Measurements from ENCODE around the gene PARD3B. TPM values are rescaled to one million over a fixed set of nuclear protein-coding genes. Genes with fewer than 3 reads are reported as not detected.

Gene PARD3B
- total RNA-seq, 2 donors from 2014 or later: 14.7 to 25.0 TPM

DNA sequence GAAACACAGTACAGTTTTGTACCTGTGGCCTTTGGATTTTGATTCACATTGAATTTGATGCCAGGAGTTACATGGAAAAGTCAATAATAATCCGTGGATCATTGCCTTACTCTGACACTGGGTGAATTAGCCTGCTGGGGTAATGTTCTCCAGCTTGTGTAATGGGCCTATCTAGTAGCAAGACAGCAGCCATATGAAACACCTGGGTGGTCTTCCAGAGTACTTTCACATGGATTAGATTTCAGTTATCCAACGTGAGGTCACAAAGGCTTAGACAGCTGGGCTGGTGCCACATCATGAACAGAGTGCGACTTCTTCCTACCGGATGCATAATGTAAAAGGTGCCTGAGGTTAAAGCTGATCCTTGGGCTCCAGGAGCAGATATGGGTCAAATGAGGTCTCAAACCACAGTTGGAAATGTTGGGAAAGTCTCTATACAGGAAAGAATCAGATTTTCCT lies 486.8 kb downstream of the PARD3B start:
- Histone ChIP-seq H3K27me3 (replicated peaks; ENCODE audit: insufficient read depth) (no peaks in the 10 kb centered on the region), H3K36me3 (no peaks in the 10 kb centered on the region), H3K4me1 (replicated peaks) (no peaks in the 10 kb centered on the region), H3K9me3 (no peaks in the 10 kb centered on the region), H3K4me3 (no peak overlapping the region), H3K27ac (no peak overlapping the region)
- intact Hi-C loops (cut with DNase I): no loop called here
- TF ChIP-seq POLR2A (IDR thresholded peaks at IDR 0.05) (no peak), POLR2AphosphoS5 (IDR thresholded peaks at IDR 0.05) (no peak)
- TF ChIP-seq, protein P1, sequence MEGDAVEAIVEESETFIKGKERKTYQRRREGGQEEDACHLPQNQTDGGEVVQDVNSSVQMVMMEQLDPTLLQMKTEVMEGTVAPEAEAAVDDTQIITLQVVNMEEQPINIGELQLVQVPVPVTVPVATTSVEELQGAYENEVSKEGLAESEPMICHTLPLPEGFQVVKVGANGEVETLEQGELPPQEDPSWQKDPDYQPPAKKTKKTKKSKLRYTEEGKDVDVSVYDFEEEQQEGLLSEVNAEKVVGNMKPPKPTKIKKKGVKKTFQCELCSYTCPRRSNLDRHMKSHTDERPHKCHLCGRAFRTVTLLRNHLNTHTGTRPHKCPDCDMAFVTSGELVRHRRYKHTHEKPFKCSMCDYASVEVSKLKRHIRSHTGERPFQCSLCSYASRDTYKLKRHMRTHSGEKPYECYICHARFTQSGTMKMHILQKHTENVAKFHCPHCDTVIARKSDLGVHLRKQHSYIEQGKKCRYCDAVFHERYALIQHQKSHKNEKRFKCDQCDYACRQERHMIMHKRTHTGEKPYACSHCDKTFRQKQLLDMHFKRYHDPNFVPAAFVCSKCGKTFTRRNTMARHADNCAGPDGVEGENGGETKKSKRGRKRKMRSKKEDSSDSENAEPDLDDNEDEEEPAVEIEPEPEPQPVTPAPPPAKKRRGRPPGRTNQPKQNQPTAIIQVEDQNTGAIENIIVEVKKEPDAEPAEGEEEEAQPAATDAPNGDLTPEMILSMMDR (IDR thresholded peaks at IDR 0.05): no peak
- WGBS: 63% methylated on average over 4 of the region's 4 CpGs
- DNase-seq (ENCODE audit: low spot score): no peak

DNA sequence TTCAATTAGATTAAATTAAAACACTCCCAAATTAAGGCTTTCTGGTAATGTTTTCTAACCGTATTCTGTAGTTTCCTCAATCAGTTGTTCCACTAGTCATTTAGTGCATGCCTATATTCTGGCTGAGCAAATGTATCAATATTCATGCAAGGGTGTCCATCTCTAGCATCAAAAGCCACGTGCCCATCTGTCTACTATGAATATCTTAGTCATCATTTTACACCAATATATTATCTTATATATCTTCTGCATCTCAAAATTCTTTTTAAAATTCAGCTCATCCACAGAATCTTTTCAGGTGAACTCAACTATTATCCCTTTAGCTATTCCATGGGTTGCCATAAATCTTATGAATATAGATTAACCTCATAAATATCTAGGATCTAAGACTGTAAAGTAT lies 488.2 kb downstream of the PARD3B start:
- no peak overlapping the region for H3K27ac ChIP-seq
- H3K4me1 ChIP-seq (replicated peaks): no peaks in the 10 kb centered on the region
- TF ChIP-seq POLR2A (IDR thresholded peaks at IDR 0.05) (no peak), POLR2AphosphoS5 (IDR thresholded peaks at IDR 0.05) (no peak)
- TF ChIP-seq, protein P1 (IDR thresholded peaks at IDR 0.05): no peak
- no peak overlapping the region for H3K4me3 ChIP-seq
- DNase-seq (ENCODE audit: low spot score): no peak
- H3K9me3 ChIP-seq: no peaks in the 10 kb centered on the region
- H3K36me3 ChIP-seq: no peaks in the 10 kb centered on the region
- WGBS: 91% methylated on average over 2 of the region's 2 CpGs
- intact Hi-C loops (cut with DNase I): no loop called here
- H3K27me3 ChIP-seq (replicated peaks; ENCODE audit: insufficient read depth): no peaks in the 10 kb centered on the region

DNA sequence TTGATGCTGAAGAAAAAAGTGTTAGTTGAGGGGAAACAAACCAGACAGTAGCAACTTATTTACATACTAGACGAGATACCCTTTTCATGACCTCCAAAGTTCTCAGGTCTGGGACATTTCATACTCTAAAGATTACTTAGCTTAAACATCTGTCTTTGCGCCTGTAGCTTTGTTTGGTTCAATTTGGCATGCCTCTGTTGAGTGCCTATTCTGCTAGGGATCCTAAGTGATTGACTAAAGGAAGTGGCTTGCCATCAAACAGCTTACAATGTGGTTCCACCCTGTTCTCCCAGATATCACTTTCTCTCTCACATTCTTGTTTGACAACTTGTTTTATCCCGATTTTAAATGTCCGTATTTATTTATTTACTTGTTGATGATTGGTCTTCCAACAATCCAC lies 488.8 kb downstream of the PARD3B start:
- H3K4me3 ChIP-seq: no peak overlapping the region
- intact Hi-C loops (cut with DNase I): no loop called here
- WGBS: 66% methylated on average over 4 of the region's 4 CpGs
- H3K4me1 ChIP-seq (replicated peaks): no peaks in the 10 kb centered on the region
- TF ChIP-seq, protein P1 (IDR thresholded peaks at IDR 0.05): no peak
- TF ChIP-seq POLR2AphosphoS5 (IDR thresholded peaks at IDR 0.05) (no peak), POLR2A (IDR thresholded peaks at IDR 0.05) (no peak)
- no peaks in the 10 kb centered on the region for H3K36me3 ChIP-seq
- no peak overlapping the region for H3K27ac ChIP-seq
- no peaks in the 10 kb centered on the region for H3K9me3 ChIP-seq
- no peak for DNase-seq (ENCODE audit: low spot score)
- H3K27me3 ChIP-seq (replicated peaks; ENCODE audit: insufficient read depth): no peaks in the 10 kb centered on the region

DNA sequence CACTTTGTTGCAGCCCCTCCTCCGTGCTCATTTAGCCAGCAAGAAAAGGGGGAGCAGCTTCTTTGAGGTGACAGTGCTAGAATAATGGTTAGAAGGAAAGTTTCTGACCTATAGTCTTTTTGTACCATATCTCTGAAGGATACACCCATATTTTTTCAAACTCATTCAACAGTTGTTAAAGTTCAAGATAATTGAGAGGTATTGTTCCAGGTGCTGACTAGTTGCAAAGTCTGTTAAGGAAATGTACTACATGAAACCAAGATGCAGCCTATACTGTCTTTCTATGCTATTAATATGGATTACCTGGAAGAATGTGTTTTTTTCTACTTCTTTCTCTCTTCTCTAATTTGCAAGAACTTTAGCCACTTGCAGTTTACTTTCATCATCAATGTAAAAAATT lies 495.0 kb downstream of the PARD3B start:
- no peaks in the 10 kb centered on the region for H3K27me3 ChIP-seq (replicated peaks; ENCODE audit: insufficient read depth)
- H3K4me3 ChIP-seq: no peak overlapping the region
- 69% methylated on average over 1 of the region's 1 CpG for WGBS
- no peaks in the 10 kb centered on the region for H3K36me3 ChIP-seq
- TF ChIP-seq, protein P1 (IDR thresholded peaks at IDR 0.05): no peak
- TF ChIP-seq POLR2AphosphoS5 (IDR thresholded peaks at IDR 0.05) (no peak), POLR2A (IDR thresholded peaks at IDR 0.05) (no peak)
- intact Hi-C loops (cut with DNase I): no loop called here
- no peaks in the 10 kb centered on the region for H3K4me1 ChIP-seq (replicated peaks)
- H3K27ac ChIP-seq: no peak overlapping the region
- DNase-seq (ENCODE audit: low spot score): no peak
- H3K9me3 ChIP-seq: no peaks in the 10 kb centered on the region

DNA sequence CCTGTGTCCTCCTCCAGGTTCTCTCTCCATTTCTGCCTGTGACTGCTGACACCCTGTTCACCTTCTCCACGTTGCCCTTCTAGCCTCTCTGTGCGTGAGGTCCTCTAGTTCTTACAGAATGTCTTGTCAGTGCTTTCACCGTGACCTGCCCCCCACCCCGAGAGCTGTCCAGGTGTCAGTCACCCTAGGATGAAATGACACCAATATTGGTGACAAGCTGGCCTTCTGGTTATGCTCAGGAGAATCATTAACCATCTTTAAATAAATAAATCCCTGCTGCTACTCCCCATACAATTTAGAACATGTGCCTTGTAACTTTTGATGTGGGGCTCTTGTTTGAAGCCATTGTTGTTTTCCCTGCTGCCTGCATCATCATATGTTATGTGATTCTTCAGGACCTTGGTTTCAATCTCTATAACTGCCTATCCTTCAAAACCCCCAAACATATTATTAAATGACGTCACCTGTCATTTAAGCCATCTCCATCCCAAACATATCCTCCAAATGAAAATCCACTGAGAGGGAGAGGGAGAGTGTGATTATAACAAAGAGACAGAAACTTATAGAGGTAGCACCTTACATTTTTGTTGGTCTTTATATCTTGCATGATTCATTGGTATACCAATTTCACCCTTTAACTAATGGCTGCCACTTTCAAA lies 496.3 kb downstream of the PARD3B start:
- 65% methylated on average over 5 of the region's 5 CpGs for WGBS
- intact Hi-C loops (cut with DNase I): no loop called here
- H3K27ac ChIP-seq: no peak overlapping the region

More for the DNA sequence above, 496.3 kb downstream of the PARD3B start:
- H3K27me3 ChIP-seq (replicated peaks; ENCODE audit: insufficient read depth): no peaks in the 10 kb centered on the region
- no peak overlapping the region for H3K4me3 ChIP-seq
- DNase-seq (ENCODE audit: low spot score): no peak
- TF ChIP-seq POLR2AphosphoS5 (IDR thresholded peaks at IDR 0.05) (no peak), POLR2A (IDR thresholded peaks at IDR 0.05) (no peak)
- TF ChIP-seq, protein P1 (IDR thresholded peaks at IDR 0.05): no peak
- H3K9me3 ChIP-seq: no peaks in the 10 kb centered on the region
- no peaks in the 10 kb centered on the region for H3K36me3 ChIP-seq
- no peaks in the 10 kb centered on the region for H3K4me1 ChIP-seq (replicated peaks)

All from prostate gland (tissue), 2 donors.